ENCODE measurements around the gene PDZK1. TPM values are rescaled to one million over a fixed set of nuclear protein-coding genes. Genes with fewer than 3 reads are reported as not detected.
"Not testable (repeated sequence)": the region's sequence is repeated elsewhere in the genome, so short reads cannot be mapped to it uniquely, and the experiment has no call there.

Gene PDZK1
- total RNA-seq, 1 donor from 2014 or later: not detected

GRCh38 chr1:145736191-145736590 lies 29.0 kb upstream of the PDZK1 start:
- intact Hi-C loops (cut with DNase I): no loop called here
- TF ChIP-seq CTCF (IDR thresholded peaks at IDR 0.05): no peak
- Histone ChIP-seq H3K36me3 (peaks cover 3% of the 10 kb centered on the region), H3K27me3 (ENCODE audit: low read depth) (no peaks in the 10 kb centered on the region), H3K9me3 (no peaks in the 10 kb centered on the region), H3K4me3 (no peak overlapping the region), H3K27ac (no peak overlapping the region), H3K4me1 (no peaks in the 10 kb centered on the region)
- ATAC-seq (no peak), DNase-seq (no peak)

- no peak for TF ChIP-seq CTCF (IDR thresholded peaks at IDR 0.05)
- ATAC-seq: no peak
These were observed 23.7 kb upstream of the PDZK1 start for GRCh38 chr1:145730900-145731299.

GRCh38 chr1:145730467-145730866 lies 23.3 kb upstream of the PDZK1 start:
- no peak for DNase-seq
- H3K27me3 ChIP-seq (ENCODE audit: low read depth): no peaks in the 10 kb centered on the region
- H3K9me3 ChIP-seq: no peaks in the 10 kb centered on the region
- no peaks in the 10 kb centered on the region for H3K4me1 ChIP-seq
- intact Hi-C loops (cut with DNase I): no loop called here
- no peak for ATAC-seq
- H3K27ac ChIP-seq: no peak overlapping the region
- TF ChIP-seq CTCF (IDR thresholded peaks at IDR 0.05): no peak
- H3K4me3 ChIP-seq: no peak overlapping the region
- H3K36me3 ChIP-seq: no peaks in the 10 kb centered on the region

More at GRCh38 chr1:145730900-145731299, 23.7 kb upstream of the PDZK1 start:
- intact Hi-C loops (cut with DNase I): no loop called here
- Histone ChIP-seq H3K27ac (no peak overlapping the region), H3K9me3 (no peaks in the 10 kb centered on the region), H3K27me3 (ENCODE audit: low read depth) (no peaks in the 10 kb centered on the region), H3K4me3 (no peak overlapping the region), H3K4me1 (no peaks in the 10 kb centered on the region), H3K36me3 (no peaks in the 10 kb centered on the region)
- no peak for DNase-seq

- H3K4me1 ChIP-seq: no peaks in the 10 kb centered on the region
- H3K4me3 ChIP-seq: no peak overlapping the region
- ATAC-seq (no peak), DNase-seq (no peak)
- H3K9me3 ChIP-seq: no peaks in the 10 kb centered on the region
- no peak overlapping the region for H3K27ac ChIP-seq
- no peaks in the 10 kb centered on the region for H3K36me3 ChIP-seq
- intact Hi-C loops (cut with DNase I): no loop called here
- TF ChIP-seq CTCF (IDR thresholded peaks at IDR 0.05): no peak
- H3K27me3 ChIP-seq (ENCODE audit: low read depth): no peaks in the 10 kb centered on the region
These were observed 22.7 kb upstream of the PDZK1 start for GRCh38 chr1:145729666-145730436.

GRCh38 chr1:145729196-145729595 lies 22.0 kb upstream of the PDZK1 start:
- DNase-seq: no peak
- intact Hi-C loops (cut with DNase I): no loop called here
- Histone ChIP-seq H3K4me1 (no peaks in the 10 kb centered on the region), H3K27me3 (ENCODE audit: low read depth) (no peaks in the 10 kb centered on the region), H3K27ac (no peak overlapping the region), H3K9me3 (no peaks in the 10 kb centered on the region), H3K4me3 (no peak overlapping the region), H3K36me3 (no peaks in the 10 kb centered on the region)
- no peak for ATAC-seq
- TF ChIP-seq CTCF (IDR thresholded peaks at IDR 0.05): no peak

GRCh38 chr1:145726193-145726592 lies 19.0 kb upstream of the PDZK1 start:
- H3K36me3 ChIP-seq; DNase-seq; H3K27ac ChIP-seq; H3K27me3 ChIP-seq (ENCODE audit: low read depth); H3K4me1 ChIP-seq; intact Hi-C loops (cut with DNase I); H3K4me3 ChIP-seq; H3K9me3 ChIP-seq; ATAC-seq: not testable (repeated sequence)

Measured in lower lobe of right lung (tissue), 2 donors.